HepG2 (cell line): ENCODE results near the gene PPP1R13L. TPM values are rescaled to one million over a fixed set of nuclear protein-coding genes. Genes with fewer than 3 reads are reported as not detected.
A peak's percentile ranks its signal among the peaks of the same experiment; 100 is the strongest.

Experiments used
- DMAP1 ChIP-seq: IDR thresholded peaks from 2 replicates; pipeline ENCODE4 v1.6.1; 2016
- DNMT1 ChIP-seq: sonication (generic); formaldehyde crosslinking; IDR thresholded peaks from 2 replicates; pipeline ENCODE4 v1.5.1; 2020; ENCODE audit warnings: mild to moderate bottlenecking, missing genetic modification reagents
- MLLT10 ChIP-seq: sonication (generic); formaldehyde crosslinking; IDR thresholded peaks from 2 replicates; pipeline ENCODE4 v1.4.0; 2020; ENCODE audit warnings: missing genetic modification reagents
- MLX ChIP-seq: IDR thresholded peaks from 2 replicates; pipeline ENCODE4 v1.6.1; 2016
- RFX1 ChIP-seq: fragments of 450-650 bp; IDR thresholded peaks from 2 replicates; pipeline ENCODE4 v1.6.1; 2017
- polyA plus RNA-seq, 8 experiments: library from polyadenylated mRNA; depleted of rRNA in 3 of 8; stranded (reverse) in 7 of 8; unstranded in 1 of 8; fragments of >200 nt; fragmentation: Illumina TruSeq in 4 of 8; extraction: Trizol in 4 of 8; gene quantifications; 2 replicates each; pipeline versions ENCODE4 v1.2.1 to v1.2.3, GENCODE V29; 2011 to 2016; ENCODE audit warnings: low read depth in 4 of 8, missing spikeins in 1 of 8, mixed read lengths in 1 of 8; ENCODE audit not compliant: insufficient read depth in 1 of 8
- total RNA-seq, 5 experiments: library from RNA; depleted of rRNA; stranded (reverse); fragments of >200 nt; fragmentation: Illumina TruSeq; extraction: Trizol; gene quantifications; 2 replicates each; pipeline ENCODE4 v1.2.3, GENCODE V29; 2016; ENCODE audit warnings: low read depth in 1 of 5
- TF ChIP-seq, protein P1 (sequence below), 2 experiments: fragments of 450-650 bp in 1 of 2; sonication (generic) in 1 of 2; formaldehyde crosslinking in 1 of 2; IDR thresholded peaks; 2 replicates each; pipeline versions ENCODE4 v1.6.1 to v1.8.0; 2016 to 2022; ENCODE audit warnings: antibody characterized with exemption in 1 of 2, mild to moderate bottlenecking in 1 of 2, missing genetic modification reagents in 1 of 2
- TF ChIP-seq, protein P2 (sequence below): sonication (generic); formaldehyde crosslinking; IDR thresholded peaks from 2 replicates; pipeline ENCODE4 v1.4.0; 2020; ENCODE audit warnings: mild to moderate bottlenecking, low read depth, missing genetic modification reagents
- TF ChIP-seq, protein P3 (sequence below): fragments of 450-650 bp; IDR thresholded peaks from 2 replicates; pipeline ENCODE4 v1.6.1; 2017
- TF ChIP-seq, protein P4 (sequence below): sonication (generic); formaldehyde crosslinking; IDR thresholded peaks from 2 replicates; pipeline ENCODE4 v1.4.0; 2020; ENCODE audit warnings: missing genetic modification reagents
- TF ChIP-seq, protein P5 (sequence below), 2 experiments: sonication (generic) in 1 of 2; formaldehyde crosslinking in 1 of 2; IDR thresholded peaks; 2 replicates each; pipeline versions ENCODE4 v1.4.0 to v1.6.1; 2018 to 2020; ENCODE audit warnings: missing genetic modification reagents in 2 of 2, borderline replicate concordance in 1 of 2, low read depth in 1 of 2, mild to moderate bottlenecking in 1 of 2, missing biosample characterization in 1 of 2

The PPP1R13L gene
- total and polyA plus RNA-seq, 2 of the 13 experiments (the other 11 are each of a cell fraction or from before 2014, with no cell fraction given), result 1.3 to 6.6 TPM

DNA sequence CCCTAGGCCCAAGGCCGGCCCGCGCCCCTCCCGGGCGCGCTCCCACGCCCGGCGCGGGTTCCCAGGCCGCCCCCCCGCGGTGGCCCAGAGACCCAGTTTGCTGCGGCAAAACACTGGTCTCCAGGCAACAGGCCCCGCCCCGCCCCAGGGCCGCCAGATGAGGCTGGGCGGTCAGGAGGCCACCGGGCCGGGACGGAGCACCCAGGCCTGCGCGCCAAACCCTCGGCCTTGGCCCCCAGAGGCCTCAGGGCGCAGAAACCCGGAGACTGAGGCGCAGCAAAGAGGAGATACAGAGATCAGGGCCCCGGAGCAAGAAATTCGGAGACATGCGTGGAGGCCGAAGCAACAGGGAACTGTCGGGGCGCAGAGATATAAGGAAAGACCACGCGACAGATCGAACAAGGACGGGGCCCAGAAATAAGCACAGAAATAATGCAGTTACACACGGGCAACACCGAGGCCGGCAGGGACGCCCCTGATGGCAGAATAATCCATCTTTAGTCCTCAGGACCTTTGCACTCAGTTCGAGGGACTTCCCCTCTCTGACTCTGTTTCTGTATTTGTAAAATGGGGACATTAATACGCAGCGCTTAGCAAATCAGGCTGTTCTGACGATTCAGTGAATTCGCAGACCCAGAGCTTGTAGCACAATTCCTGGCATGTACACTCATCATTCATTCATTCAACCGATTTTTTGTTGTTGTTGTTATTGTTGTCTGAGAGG is 39.6 kb upstream of the PPP1R13L start (continued):
- TF ChIP-seq, protein P1, sequence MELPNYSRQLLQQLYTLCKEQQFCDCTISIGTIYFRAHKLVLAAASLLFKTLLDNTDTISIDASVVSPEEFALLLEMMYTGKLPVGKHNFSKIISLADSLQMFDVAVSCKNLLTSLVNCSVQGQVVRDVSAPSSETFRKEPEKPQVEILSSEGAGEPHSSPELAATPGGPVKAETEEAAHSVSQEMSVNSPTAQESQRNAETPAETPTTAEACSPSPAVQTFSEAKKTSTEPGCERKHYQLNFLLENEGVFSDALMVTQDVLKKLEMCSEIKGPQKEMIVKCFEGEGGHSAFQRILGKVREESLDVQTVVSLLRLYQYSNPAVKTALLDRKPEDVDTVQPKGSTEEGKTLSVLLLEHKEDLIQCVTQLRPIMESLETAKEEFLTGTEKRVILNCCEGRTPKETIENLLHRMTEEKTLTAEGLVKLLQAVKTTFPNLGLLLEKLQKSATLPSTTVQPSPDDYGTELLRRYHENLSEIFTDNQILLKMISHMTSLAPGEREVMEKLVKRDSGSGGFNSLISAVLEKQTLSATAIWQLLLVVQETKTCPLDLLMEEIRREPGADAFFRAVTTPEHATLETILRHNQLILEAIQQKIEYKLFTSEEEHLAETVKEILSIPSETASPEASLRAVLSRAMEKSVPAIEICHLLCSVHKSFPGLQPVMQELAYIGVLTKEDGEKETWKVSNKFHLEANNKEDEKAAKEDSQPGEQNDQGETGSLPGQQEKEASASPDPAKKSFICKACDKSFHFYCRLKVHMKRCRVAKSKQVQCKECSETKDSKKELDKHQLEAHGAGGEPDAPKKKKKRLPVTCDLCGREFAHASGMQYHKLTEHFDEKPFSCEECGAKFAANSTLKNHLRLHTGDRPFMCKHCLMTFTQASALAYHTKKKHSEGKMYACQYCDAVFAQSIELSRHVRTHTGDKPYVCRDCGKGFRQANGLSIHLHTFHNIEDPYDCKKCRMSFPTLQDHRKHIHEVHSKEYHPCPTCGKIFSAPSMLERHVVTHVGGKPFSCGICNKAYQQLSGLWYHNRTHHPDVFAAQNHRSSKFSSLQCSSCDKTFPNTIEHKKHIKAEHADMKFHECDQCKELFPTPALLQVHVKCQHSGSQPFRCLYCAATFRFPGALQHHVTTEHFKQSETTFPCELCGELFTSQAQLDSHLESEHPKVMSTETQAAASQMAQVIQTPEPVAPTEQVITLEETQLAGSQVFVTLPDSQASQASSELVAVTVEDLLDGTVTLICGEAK (IDR thresholded peaks at IDR 0.05), result no peak
- TF ChIP-seq, protein P1 (CRISPR knock-in tag; IDR thresholded peaks at IDR 0.05), result no peak
- TF ChIP-seq RFX1, result peak; percentile 84
- TF ChIP-seq, protein P2, sequence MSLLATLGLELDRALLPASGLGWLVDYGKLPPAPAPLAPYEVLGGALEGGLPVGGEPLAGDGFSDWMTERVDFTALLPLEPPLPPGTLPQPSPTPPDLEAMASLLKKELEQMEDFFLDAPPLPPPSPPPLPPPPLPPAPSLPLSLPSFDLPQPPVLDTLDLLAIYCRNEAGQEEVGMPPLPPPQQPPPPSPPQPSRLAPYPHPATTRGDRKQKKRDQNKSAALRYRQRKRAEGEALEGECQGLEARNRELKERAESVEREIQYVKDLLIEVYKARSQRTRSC, result no peak
- no peak for TF ChIP-seq DNMT1 (CRISPR knock-in tag)
- TF ChIP-seq MLX (CRISPR knock-in tag), result peak; percentile 16; the same call in 1 of the 2 replicates
- no peak for TF ChIP-seq DMAP1 (CRISPR knock-in tag)
- TF ChIP-seq, protein P3, sequence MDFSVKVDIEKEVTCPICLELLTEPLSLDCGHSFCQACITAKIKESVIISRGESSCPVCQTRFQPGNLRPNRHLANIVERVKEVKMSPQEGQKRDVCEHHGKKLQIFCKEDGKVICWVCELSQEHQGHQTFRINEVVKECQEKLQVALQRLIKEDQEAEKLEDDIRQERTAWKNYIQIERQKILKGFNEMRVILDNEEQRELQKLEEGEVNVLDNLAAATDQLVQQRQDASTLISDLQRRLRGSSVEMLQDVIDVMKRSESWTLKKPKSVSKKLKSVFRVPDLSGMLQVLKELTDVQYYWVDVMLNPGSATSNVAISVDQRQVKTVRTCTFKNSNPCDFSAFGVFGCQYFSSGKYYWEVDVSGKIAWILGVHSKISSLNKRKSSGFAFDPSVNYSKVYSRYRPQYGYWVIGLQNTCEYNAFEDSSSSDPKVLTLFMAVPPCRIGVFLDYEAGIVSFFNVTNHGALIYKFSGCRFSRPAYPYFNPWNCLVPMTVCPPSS, result no peak
- no peak for TF ChIP-seq MLLT10 (CRISPR knock-in tag)
- TF ChIP-seq, protein P4, sequence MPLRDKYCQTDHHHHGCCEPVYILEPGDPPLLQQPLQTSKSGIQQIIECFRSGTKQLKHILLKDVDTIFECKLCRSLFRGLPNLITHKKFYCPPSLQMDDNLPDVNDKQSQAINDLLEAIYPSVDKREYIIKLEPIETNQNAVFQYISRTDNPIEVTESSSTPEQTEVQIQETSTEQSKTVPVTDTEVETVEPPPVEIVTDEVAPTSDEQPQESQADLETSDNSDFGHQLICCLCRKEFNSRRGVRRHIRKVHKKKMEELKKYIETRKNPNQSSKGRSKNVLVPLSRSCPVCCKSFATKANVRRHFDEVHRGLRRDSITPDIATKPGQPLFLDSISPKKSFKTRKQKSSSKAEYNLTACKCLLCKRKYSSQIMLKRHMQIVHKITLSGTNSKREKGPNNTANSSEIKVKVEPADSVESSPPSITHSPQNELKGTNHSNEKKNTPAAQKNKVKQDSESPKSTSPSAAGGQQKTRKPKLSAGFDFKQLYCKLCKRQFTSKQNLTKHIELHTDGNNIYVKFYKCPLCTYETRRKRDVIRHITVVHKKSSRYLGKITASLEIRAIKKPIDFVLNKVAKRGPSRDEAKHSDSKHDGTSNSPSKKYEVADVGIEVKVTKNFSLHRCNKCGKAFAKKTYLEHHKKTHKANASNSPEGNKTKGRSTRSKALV (CRISPR knock-in tag), result no peak; the same call in 1 of the 2 replicates
- TF ChIP-seq, protein P5, sequence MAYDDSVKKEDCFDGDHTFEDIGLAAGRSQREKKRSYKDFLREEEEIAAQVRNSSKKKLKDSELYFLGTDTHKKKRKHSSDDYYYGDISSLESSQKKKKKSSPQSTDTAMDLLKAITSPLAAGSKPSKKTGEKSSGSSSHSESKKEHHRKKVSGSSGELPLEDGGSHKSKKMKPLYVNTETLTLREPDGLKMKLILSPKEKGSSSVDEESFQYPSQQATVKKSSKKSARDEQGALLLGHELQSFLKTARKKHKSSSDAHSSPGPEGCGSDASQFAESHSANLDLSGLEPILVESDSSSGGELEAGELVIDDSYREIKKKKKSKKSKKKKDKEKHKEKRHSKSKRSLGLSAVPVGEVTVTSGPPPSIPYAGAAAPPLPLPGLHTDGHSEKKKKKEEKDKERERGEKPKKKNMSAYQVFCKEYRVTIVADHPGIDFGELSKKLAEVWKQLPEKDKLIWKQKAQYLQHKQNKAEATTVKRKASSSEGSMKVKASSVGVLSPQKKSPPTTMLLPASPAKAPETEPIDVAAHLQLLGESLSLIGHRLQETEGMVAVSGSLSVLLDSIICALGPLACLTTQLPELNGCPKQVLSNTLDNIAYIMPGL (CRISPR knock-in tag; IDR thresholded peaks at IDR 0.05; ENCODE audit: borderline replicate concordance in 1 of 2, low read depth in 1 of 2), result 0 out of 4 replicates have a peak, but pooled peaks have one; percentile 33 to 34
